ENCODE data around the gene YJEFN3. TPM values are rescaled to one million over a fixed set of nuclear protein-coding genes. Genes with fewer than 3 reads are reported as not detected.

The YJEFN3 gene
- total RNA-seq, 1 donor from 2014 or later: 6.4 TPM

DNA sequence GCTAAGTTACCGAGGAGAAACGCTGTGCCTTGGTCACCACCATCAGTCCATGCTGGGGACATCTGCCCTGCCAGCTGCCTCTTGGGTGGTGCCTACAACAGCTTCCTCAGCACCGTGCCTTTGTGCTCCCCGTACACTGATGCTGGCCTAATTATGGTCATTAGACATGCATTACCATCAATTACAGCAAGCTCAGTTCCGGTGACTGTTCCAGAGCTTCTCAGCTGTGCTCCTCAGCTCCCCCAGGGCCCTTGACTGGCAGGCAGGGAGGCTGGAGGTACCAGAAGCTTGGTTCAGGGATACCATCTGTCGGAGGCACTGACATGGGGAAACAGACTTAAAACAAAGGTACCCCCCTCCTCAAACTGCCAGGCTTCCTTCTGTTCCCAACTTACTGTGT lies 49.5 kb downstream of the YJEFN3 start:
- ATAC-seq (no peak), DNase-seq (no peak)
- Histone ChIP-seq H3K36me3 (no peaks in the 10 kb centered on the region), H3K9me3 (no peaks in the 10 kb centered on the region), H3K4me1 (no peaks in the 10 kb centered on the region), H3K4me3 (no peak overlapping the region), H3K27ac (no peak overlapping the region), H3K27me3 (no peaks in the 10 kb centered on the region)
- intact Hi-C loops (cut with DNase I): no loop called here
- TF ChIP-seq, protein P1, sequence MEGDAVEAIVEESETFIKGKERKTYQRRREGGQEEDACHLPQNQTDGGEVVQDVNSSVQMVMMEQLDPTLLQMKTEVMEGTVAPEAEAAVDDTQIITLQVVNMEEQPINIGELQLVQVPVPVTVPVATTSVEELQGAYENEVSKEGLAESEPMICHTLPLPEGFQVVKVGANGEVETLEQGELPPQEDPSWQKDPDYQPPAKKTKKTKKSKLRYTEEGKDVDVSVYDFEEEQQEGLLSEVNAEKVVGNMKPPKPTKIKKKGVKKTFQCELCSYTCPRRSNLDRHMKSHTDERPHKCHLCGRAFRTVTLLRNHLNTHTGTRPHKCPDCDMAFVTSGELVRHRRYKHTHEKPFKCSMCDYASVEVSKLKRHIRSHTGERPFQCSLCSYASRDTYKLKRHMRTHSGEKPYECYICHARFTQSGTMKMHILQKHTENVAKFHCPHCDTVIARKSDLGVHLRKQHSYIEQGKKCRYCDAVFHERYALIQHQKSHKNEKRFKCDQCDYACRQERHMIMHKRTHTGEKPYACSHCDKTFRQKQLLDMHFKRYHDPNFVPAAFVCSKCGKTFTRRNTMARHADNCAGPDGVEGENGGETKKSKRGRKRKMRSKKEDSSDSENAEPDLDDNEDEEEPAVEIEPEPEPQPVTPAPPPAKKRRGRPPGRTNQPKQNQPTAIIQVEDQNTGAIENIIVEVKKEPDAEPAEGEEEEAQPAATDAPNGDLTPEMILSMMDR (IDR thresholded peaks at IDR 0.05): no peak

DNA sequence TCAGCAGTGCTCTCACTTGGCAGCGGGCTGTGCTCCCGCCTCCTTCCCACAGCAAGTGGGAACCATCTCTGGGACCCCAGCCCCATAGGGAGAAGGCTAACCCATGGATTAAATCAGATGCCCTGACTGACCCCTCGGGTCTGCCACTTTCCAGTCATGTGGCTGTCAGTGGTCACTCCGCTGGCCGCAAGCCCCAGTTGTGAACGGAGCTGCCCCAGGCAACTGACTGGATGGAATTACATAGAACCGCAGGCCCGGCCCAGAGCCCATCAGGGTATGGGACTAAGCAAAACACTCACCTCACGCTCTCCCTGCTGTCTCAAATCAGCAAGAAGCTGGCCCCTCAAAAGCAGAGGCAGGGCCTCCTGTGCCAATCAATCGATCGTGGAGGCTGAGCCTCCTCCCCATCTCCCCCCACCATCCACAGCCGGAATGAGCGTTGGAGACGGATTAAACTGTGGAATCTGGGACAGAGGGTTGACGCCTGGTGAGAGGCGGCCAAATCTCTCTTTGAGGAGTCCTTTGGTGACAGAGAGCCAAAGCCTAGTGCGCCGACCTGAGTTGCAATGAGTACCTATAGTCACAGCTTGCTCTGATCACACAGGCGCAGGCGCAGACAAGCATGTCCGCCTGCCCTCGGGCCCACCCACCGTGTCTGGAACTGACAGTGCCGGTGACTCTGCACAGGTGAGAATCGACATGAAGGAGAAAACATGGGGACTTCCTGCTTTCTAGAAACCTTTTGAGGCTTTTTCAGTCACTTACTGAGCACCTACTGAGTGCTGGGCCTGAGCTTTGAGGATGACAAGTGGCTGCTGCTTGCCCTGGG lies 51.0 kb downstream of the YJEFN3 start:
- Histone ChIP-seq H3K36me3 (no peaks in the 10 kb centered on the region), H3K9me3 (no peaks in the 10 kb centered on the region), H3K4me3 (no peak overlapping the region), H3K27me3 (no peaks in the 10 kb centered on the region), H3K4me1 (no peaks in the 10 kb centered on the region), H3K27ac (no peak overlapping the region)
- DNase-seq: no peak
- intact Hi-C loops (cut with DNase I): no loop called here
- ATAC-seq: no peak
- TF ChIP-seq, protein P1 (IDR thresholded peaks at IDR 0.05): no peak

DNA sequence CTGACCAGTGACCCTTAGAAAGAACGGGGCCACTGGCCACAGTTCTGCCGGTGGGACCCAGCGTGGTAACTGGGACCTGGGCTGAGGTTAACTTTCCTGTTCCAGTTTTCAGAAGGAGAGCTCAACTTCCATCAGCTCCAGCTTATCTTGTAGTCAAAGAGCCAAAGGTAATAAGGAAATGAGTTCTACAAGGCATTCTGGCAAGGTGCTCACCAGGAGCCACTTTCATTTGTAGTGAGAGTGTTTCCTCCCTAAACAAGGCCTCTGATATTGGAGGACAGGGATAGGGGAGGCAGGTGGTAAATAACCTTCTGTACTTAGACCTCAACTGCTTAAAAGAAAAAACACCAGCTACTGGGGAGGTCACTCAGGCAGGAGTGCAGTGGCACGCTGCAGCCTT lies 51.7 kb downstream of the YJEFN3 start:
- Histone ChIP-seq H3K36me3 (no peaks in the 10 kb centered on the region), H3K27me3 (no peaks in the 10 kb centered on the region), H3K27ac (no peak overlapping the region), H3K9me3 (no peaks in the 10 kb centered on the region), H3K4me1 (no peaks in the 10 kb centered on the region), H3K4me3 (no peak overlapping the region)
- intact Hi-C loops (cut with DNase I): no loop called here
- ATAC-seq (no peak), DNase-seq (no peak)
- TF ChIP-seq, protein P1 (IDR thresholded peaks at IDR 0.05): no peak

DNA sequence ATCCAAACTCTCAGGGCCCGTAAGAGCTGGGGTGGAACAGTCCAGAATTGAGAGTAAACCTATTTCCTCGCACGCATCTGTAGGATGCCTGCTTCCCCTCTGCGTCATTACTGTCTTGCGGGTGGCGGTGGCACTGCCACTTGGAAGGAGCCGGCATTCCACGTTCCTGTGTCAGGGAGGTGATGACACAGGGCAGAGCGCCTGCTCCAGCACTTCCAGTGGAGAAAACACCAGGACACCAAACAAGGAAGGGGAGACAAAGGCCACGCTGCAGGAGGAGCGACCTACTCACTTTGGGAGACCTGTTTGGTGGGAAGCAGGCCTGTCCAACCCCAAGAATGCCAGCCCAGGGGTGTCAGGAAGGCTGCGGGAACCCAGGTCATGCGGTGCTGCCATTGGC lies 52.7 kb downstream of the YJEFN3 start:
- H3K4me3 ChIP-seq: no peak overlapping the region
- intact Hi-C loops (cut with DNase I): no loop called here
- no peak for ATAC-seq
- H3K9me3 ChIP-seq: no peaks in the 10 kb centered on the region
- no peaks in the 10 kb centered on the region for H3K4me1 ChIP-seq
- H3K27ac ChIP-seq: no peak overlapping the region
- TF ChIP-seq, protein P1 (IDR thresholded peaks at IDR 0.05): no peak
- H3K27me3 ChIP-seq: no peaks in the 10 kb centered on the region
- DNase-seq: no peak
- H3K36me3 ChIP-seq: no peaks in the 10 kb centered on the region

DNA sequence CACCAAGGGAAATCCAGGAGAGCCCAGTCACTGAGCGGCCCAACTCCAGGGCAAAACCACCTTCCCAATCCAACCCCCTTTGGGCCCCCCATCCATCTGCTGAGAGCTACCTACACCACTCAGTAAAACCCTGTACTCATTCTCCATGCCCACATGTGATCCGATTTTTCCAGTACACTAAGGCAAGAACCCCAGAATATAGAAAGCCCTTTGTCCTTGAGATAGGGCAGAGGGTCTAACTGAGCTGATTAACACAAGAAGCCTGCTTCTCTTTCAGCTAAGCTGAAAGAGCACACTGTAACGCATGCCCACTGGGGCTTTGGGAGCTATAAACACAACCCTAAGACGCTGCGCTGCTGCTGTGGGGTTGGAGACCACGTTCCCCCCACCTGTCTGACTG lies 53.8 kb downstream of the YJEFN3 start:
- TF ChIP-seq, protein P1 (IDR thresholded peaks at IDR 0.05): no peak
- DNase-seq (no peak), ATAC-seq (no peak)
- H3K4me3 ChIP-seq: no peak overlapping the region
- H3K27ac ChIP-seq: no peak overlapping the region
- no peaks in the 10 kb centered on the region for H3K36me3 ChIP-seq
- no peaks in the 10 kb centered on the region for H3K27me3 ChIP-seq
- H3K4me1 ChIP-seq: no peaks in the 10 kb centered on the region
- H3K9me3 ChIP-seq: no peaks in the 10 kb centered on the region
- intact Hi-C loops (cut with DNase I): no loop called here
